Sigmoid colon (tissue), 7 donors: ENCODE data around the gene SH3RF3. TPM values are rescaled to one million over a fixed set of nuclear protein-coding genes. Genes with fewer than 3 reads are reported as not detected.

Experiments used
- DNase-seq: peaks from one replicate; pipeline ENCODE4 v3.0.0-alpha.2; 2019
- H3K27ac ChIP-seq, 4 donors: fragments of 200-600 bp; sonication (generic); one replicate each; pipeline ENCODE4 v1.5.1; 2016 to 2019; ENCODE audit warnings: mild to moderate bottlenecking in 1 of 4
- H3K27me3 ChIP-seq, 3 donors: fragments of 200-600 bp; sonication (generic); one replicate each; pipeline ENCODE4 v1.5.1; 2019; ENCODE audit warnings: mild to moderate bottlenecking in 1 of 3
- H3K36me3 ChIP-seq, 4 donors: fragments of 200-600 bp; sonication (generic); one replicate each; pipeline ENCODE4 v1.5.1; 2016 to 2019
- H3K4me1 ChIP-seq, 4 donors: fragments of 200-600 bp; sonication (generic); one replicate each; pipeline ENCODE4 v1.5.1; 2017 to 2019
- H3K4me3 ChIP-seq, 4 donors: fragments of 200-600 bp; sonication (generic); one replicate each; pipeline ENCODE4 v1.5.1; 2017 to 2019; ENCODE audit warnings: mild to moderate bottlenecking in 2 of 4, moderate library complexity in 1 of 4
- H3K9me3 ChIP-seq, 4 donors: fragments of 200-600 bp in 3 of 4; sonication (generic) in 3 of 4; one replicate each; pipeline versions ENCODE4 v1.5.1 to v1.6.1; 2013 to 2019
- EP300 ChIP-seq, 4 donors: sonication (generic); formaldehyde crosslinking; IDR thresholded peaks; one replicate each; pipeline ENCODE4 v1.6.1; 2017; ENCODE audit warnings: antibody characterized with exemption in 4 of 4
- POLR2A ChIP-seq, 2 donors: fragments of 450-650 bp; IDR thresholded peaks; one replicate each; pipeline ENCODE4 v1.6.1; 2016; ENCODE audit warnings: antibody characterized with exemption in 2 of 2, mild to moderate bottlenecking in 2 of 2, moderate library complexity in 2 of 2
- POLR2AphosphoS5 ChIP-seq, 4 donors: sonication (generic); formaldehyde crosslinking; IDR thresholded peaks; one replicate each; pipeline ENCODE4 v1.6.1; 2017; ENCODE audit warnings: antibody characterized with exemption in 4 of 4
- WGBS, 2 donors: extraction: QIAGEN DNeasy Blood & Tissue Kit; methylation state at CpG; one replicate each; pipeline ENCODE4 v1.1.7; 2013; 5-methylcytosine and 5-hydroxymethylcytosine counted together
- intact Hi-C: fragments of 100-400 bp; cut with DNase I; formaldehyde crosslinking; loops from one replicate; pipeline ENCODE4 v1.15.1; 2023
- polyA plus RNA-seq, 3 donors: library from polyadenylated mRNA; stranded (reverse); fragments of 200-250 nt; gene quantifications; one replicate each; pipeline ENCODE4 v1.2.3, GENCODE V29; 2013
- small RNA-seq, 3 donors: library from RNA; depleted of rRNA; stranded (forward); fragments of <200 nt; gene quantifications; one replicate each; pipeline ENCODE3, GENCODE V24; 2016
- total RNA-seq, 4 donors: library from RNA; depleted of rRNA; stranded (reverse); fragments of >200 nt; gene quantifications; one replicate each; pipeline ENCODE4 v1.1.0, GENCODE V29; 2016
- TF ChIP-seq, protein P1 (sequence below), 4 experiments: fragments of 450-650 bp in 3 of 4; fragments of 200-600 bp in 1 of 4; IDR thresholded peaks; one replicate each; pipeline ENCODE4 v1.5.1; 2016 to 2019; ENCODE audit warnings: antibody characterized with exemption in 4 of 4, mild to moderate bottlenecking in 3 of 4, moderate library complexity in 2 of 4
- donor health status: healthy with polysubstance abuse.
- donor health status: Bipolar disorder and iron deficiency.
- donor health status: healthy.

Gene SH3RF3
- total and polyA plus RNA-seq, 7 donors = 0.69 to 10.0 (median 3.4) TPM

DNA sequence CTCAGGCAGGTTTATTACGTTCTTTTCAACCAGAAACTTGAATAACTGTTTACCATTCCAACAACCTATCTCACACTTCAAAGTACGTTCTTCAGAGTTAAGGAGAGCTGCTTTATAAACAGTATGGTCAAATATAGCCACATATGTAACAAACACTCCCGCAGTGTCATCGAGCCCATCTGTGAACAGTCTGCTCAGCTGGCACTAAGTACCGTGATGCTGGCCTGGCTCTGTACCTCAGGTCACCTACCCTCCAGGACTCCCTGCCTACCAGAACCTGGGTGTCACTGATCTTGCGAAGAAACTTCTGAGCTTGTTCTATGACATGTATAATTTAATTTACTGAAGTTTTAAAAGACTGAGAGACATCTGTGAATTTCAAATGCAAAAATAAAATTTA lies 413.4 kb downstream of the SH3RF3 start:
- peak overlapping the region in 2 of 4 donors; percentile 34 for H3K27ac ChIP-seq
- peaks cover 0 to 27% (median 5%) of the 10 kb centered on the region in 4 donors for H3K4me1 ChIP-seq
- 83 to 90% methylated on average over 6 of the region's 6 CpGs for WGBS, 2 donors
- no peak for DNase-seq
- peaks cover 0 to 12% (median 0%) of the 10 kb centered on the region in 4 donors for H3K36me3 ChIP-seq
- no peaks in the 10 kb centered on the region for H3K27me3 ChIP-seq
- no peak overlapping the region for H3K4me3 ChIP-seq
- TF ChIP-seq POLR2A (IDR thresholded peaks at IDR 0.05) = no peak
- TF ChIP-seq, protein P1, sequence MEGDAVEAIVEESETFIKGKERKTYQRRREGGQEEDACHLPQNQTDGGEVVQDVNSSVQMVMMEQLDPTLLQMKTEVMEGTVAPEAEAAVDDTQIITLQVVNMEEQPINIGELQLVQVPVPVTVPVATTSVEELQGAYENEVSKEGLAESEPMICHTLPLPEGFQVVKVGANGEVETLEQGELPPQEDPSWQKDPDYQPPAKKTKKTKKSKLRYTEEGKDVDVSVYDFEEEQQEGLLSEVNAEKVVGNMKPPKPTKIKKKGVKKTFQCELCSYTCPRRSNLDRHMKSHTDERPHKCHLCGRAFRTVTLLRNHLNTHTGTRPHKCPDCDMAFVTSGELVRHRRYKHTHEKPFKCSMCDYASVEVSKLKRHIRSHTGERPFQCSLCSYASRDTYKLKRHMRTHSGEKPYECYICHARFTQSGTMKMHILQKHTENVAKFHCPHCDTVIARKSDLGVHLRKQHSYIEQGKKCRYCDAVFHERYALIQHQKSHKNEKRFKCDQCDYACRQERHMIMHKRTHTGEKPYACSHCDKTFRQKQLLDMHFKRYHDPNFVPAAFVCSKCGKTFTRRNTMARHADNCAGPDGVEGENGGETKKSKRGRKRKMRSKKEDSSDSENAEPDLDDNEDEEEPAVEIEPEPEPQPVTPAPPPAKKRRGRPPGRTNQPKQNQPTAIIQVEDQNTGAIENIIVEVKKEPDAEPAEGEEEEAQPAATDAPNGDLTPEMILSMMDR (IDR thresholded peaks at IDR 0.05) = no peak
- TF ChIP-seq POLR2AphosphoS5 (IDR thresholded peaks at IDR 0.05) = no peak
- TF ChIP-seq EP300 (IDR thresholded peaks at IDR 0.05) = no peak
- no peaks in the 10 kb centered on the region for H3K9me3 ChIP-seq
- intact Hi-C loops = loop anchor here (1.0 kb wide), 1 partner anchor 194 kb away; no protein-coding TSS in a partner anchor

GRCh38 chr2:109545828-109546713 lies 417.1 kb downstream of the SH3RF3 start:
- intact Hi-C loops = loop anchor here (1.0 to 5.0 kb wide), 5 partner anchors 46 to 187 kb away; partner anchors contain the start of genes SEPTIN10 and SOWAHC
- Histone ChIP-seq H3K9me3 (no peaks in the 10 kb centered on the region), H3K27ac (no peak overlapping the region), H3K36me3 (peaks cover 0 to 12% (median 0%) of the 10 kb centered on the region in 4 donors), H3K4me3 (no peak overlapping the region), H3K27me3 (no peaks in the 10 kb centered on the region), H3K4me1 (peaks cover 0 to 27% (median 5%) of the 10 kb centered on the region in 4 donors)
- 33 to 40% methylated on average over 10 of the region's 10 CpGs for WGBS, 2 donors
- TF ChIP-seq, protein P1 (IDR thresholded peaks at IDR 0.05) = peak; percentile 89 to 97 (median 95)
- no peak for TF ChIP-seq EP300 (IDR thresholded peaks at IDR 0.05)
- peak; percentile 84 for DNase-seq

DNA sequence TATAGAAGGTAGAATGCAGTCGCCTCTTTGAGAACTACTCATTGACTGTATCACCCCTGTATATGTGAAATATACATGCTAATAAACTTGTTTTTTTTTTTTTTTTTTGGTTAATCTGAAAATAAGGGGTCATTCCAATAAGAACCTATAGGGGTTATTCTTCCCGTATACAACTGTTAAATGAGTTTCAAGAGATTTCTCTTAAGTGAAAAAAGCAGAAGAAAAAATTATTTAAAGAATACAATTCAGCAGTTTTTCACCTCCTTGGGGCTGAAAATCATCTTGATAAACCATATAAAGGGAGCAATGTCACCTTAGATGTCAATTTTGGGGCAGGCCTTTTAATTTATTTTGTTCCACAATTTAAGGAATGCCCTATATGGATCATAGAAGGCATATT lies 418.3 kb downstream of the SH3RF3 start:
- Histone ChIP-seq H3K27me3 (no peaks in the 10 kb centered on the region), H3K9me3 (no peaks in the 10 kb centered on the region), H3K36me3 (peaks cover 0 to 20% (median under 1%) of the 10 kb centered on the region in 4 donors), H3K4me3 (no peak overlapping the region), H3K4me1 (peaks cover 0 to 18% (median under 1%) of the 10 kb centered on the region in 4 donors), H3K27ac (no peak overlapping the region)
- WGBS, 2 donors = 89 to 91% methylated on average over 2 of the region's 2 CpGs
- intact Hi-C loops = loop anchor here (2.0 to 5.0 kb wide), 4 partner anchors 45 to 186 kb away; partner anchors contain the start of genes SEPTIN10 and SOWAHC
- DNase-seq = no peak
- no peak for TF ChIP-seq POLR2A (IDR thresholded peaks at IDR 0.05)

DNA sequence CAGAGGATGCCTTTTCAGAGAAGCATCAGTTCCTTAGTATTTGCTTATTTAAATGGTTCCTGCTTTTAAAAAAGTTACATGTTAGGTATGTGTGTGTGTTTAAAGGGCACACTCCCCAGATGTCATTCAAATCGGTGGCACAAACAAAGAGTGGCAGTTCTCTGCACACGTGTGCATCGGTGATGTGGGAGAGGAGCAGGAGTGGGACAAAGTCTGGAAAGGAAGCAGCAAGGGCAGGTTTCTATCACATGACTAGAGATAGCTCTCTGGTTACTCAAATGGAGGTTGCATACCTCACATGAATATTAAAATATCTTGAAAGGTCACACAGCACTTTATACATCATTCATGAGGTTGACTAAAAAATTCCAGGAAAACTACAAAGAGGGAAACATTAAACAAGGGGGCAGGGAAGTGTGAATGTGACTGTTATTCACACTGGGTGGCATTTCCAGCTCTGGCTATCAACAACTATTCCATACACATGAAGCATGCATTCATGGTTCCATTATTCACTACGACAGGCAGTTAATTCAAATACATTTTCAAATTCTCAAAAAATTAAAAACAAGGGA lies 420.1 kb downstream of the SH3RF3 start:
- peaks cover 0 to 14% (median 0%) of the 10 kb centered on the region in 4 donors for H3K4me1 ChIP-seq
- no peak overlapping the region for H3K4me3 ChIP-seq
- H3K36me3 ChIP-seq = peaks cover 0 to 29% (median 2%) of the 10 kb centered on the region in 4 donors
- intact Hi-C loops = loop anchor here (5.0 kb wide), 2 partner anchors 43 to 63 kb away; partner anchors contain the start of genes SEPTIN10 and SOWAHC
- 82% methylated on average over 4 of the region's 4 CpGs for WGBS, 2 donors
- H3K27me3 ChIP-seq = no peaks in the 10 kb centered on the region
- TF ChIP-seq POLR2AphosphoS5 (IDR thresholded peaks at IDR 0.05) (no peak), POLR2A (IDR thresholded peaks at IDR 0.05) (no peak), EP300 (IDR thresholded peaks at IDR 0.05) (no peak)
- TF ChIP-seq, protein P1 (IDR thresholded peaks at IDR 0.05) = no peak
- DNase-seq = no peak
- H3K27ac ChIP-seq = no peak overlapping the region
- no peaks in the 10 kb centered on the region for H3K9me3 ChIP-seq

Small RNAs within 50 kb of the gene (small RNA-seq; reads per million reads assigned to genes)
- 0 reads per million in 3 donors for gene MIR4265
- 0 reads per million in 3 donors for gene MIR4266
- 0 reads per million in 3 donors for gene RF00017
- gene SNRPGP9 = 0 reads per million in 3 donors

Other genes with a start within 250 kb of the SH3RF3 start
- gene EDAR, start 140.0 kb upstream of the SH3RF3 start, total RNA-seq = not detected
- under 1 TPM in 2 of 3 donors, not detected in 1; under 0.01 to 0.87 TPM for gene EDAR, start 140.0 kb upstream of the SH3RF3 start, polyA plus RNA-seq